ENCODE data around the gene PLAAT4. TPM values are rescaled to one million over a fixed set of nuclear protein-coding genes. Genes with fewer than 3 reads are reported as not detected.
"Not testable (repeated sequence)": the region's sequence is repeated elsewhere in the genome, so short reads cannot be mapped to it uniquely, and the experiment has no call there.

PLAAT4 gene
- total RNA-seq, 1 experiment from 2014 or later: 90.7 TPM

DNA sequence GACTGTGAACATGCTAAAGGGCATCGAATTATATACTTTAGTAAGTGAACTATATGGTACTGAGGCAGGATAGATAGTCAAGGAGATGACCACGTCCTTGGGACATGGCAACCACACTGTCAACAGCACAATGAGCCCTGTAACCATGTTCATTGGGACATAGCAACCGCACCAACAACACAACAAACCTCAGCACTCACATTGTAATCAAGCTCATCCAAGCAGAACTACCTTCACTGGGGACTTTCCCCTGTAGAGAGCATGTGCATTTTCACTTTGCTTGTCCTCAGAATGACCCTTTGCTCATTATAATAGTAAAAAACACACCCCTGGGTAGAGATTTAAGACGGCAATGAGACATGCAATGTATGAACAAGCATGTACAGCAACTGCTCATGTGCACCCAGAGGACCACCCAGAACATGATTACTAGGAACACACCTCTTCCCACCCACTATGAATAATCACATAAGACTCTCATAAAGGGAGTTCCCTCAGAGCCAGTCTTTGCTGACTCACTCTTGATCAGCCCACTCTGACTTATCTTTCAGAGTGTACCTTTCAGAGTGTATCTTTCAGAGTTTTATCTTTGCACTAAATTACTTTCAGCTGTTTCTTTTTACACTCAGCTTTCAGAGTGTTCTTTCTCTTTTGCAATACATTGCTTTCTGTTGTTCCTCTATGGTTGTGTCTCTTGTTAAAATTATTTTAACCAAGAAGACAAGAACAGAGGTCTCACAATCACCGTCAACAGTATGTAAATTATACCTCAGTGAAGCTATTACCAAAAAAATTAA lies 30.6 kb downstream of the PLAAT4 start:
- DNase-seq (ENCODE audit: low read depth): peak; percentile 95

GRCh38 chr11:63569570-63569969 lies 33.0 kb downstream of the PLAAT4 start:
- no peak for DNase-seq (ENCODE audit: low read depth)

DNA sequence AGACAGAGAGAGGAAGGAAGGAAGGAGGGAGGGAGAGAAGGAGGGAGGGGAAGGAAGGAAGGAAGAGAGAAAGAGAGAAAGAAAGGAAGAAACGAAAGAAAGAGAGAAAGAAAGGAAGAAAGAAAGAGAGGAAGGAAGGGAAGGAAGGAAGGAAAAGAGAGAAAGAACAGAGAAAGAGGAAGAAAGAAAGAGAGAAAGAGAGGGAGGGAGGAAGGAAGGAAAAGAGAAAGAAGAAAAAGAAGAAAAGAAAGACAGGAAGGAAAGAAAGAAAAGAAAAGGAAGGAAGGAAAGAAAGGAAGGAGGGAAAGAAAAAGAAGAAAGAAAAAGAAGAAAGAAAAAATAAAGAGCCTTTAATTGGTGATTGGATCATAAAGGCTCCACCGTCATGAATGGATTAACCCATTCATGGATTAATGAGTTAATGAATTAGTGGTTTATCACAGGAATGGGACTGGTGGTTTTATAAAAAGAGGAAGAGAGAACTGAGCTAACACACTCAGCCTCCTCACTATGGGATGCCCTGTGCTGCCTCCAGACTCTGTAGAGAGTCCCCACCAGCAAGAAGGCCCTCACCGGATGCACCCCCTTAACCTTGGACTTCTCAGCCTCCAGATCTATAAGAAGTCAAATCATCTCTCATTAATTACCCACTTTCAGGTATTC lies 35.5 kb downstream of the PLAAT4 start:
- DNase-seq (ENCODE audit: low read depth): no peak

- DNase-seq (ENCODE audit: low read depth): peak; percentile 77
Observed at GRCh38 chr11:63573881-63574855, 37.6 kb downstream of the PLAAT4 start.

GRCh38 chr11:63574856-63575602 lies 38.4 kb downstream of the PLAAT4 start:
- no peak for DNase-seq (ENCODE audit: low read depth)

DNA sequence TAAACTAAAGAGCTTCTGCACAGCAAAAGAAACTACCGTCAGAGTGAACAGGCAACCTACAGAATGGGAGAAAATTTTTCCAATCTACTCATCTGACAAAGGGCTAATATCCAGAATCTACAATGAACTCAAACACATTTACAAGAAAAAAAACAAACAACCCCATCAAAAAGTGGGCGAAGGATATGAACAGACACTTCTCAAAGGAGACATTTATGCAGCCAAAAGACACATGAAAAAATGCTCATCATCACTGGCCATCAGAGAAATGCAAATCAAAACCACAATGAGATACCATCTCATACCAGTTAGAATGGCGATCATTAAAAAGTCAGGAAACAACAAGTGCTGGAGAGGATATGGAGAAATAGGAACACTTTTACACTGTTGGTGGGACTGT lies 42.3 kb downstream of the PLAAT4 start:
- not testable (repeated sequence) for DNase-seq (ENCODE audit: low read depth)

DNA sequence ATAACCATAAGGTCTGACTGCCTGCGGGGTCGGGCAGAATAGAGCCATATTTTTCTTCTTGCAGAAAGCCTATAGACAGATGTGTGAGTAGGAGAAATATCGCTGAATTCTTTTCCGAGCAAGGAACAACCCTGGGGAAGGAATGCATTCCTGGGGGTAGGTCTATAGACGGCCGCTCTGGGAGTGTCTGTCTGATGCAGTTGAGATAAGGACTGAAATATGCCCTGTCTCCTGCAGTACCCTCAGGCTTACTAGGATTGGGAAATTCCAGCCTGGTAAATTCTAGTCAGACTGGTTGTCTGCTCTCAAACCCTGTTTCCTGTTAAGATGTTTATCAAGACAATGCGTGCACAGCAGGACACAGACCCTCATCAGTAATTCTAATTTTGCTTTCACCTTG lies 44.6 kb downstream of the PLAAT4 start:
- DNase-seq (ENCODE audit: low read depth): not testable (repeated sequence)

DNA sequence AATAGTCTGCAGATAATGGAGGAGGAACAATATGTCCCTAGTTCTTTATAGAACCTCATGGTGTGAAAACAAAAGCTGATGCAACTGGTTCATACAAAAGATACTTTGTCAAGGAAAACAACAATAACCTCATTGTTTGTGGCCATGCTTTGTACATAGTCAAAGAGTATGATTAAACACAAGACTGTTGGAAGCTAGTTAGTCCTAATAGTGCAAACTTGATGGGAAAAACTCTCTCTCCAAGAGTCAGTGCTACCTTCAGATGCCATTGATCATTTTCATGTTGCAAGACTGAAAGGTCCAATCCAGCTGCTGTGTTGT lies 46.7 kb downstream of the PLAAT4 start:
- no peak for DNase-seq (ENCODE audit: low read depth)

GRCh38 chr11:63586451-63587166 lies 50.0 kb downstream of the PLAAT4 start:
- DNase-seq (ENCODE audit: low read depth): no peak

DNA sequence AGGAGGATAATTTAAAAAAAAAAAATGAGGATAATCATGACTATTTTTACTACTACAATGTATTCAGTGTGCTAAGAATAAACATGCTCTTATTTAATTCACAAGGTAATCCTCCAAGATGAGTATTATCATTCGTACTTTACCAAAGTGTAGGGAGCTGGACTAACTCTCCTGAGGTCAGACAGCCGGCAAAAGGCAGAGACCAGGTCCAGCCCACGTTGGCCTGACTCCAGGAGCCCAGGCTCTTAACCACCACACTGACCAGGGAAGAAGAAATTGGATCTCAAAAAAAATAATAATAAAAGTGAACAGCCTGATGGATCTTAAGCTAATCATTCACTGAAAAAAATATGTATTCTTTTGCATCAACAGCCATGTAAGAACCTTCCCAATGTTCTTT lies 52.4 kb downstream of the PLAAT4 start:
- DNase-seq (ENCODE audit: low read depth): no peak

- DNase-seq (ENCODE audit: low read depth): no peak
Observed at GRCh38 chr11:63590024-63590788, 53.6 kb downstream of the PLAAT4 start.

GRCh38 chr11:63592975-63593395 lies 56.4 kb downstream of the PLAAT4 start:
- DNase-seq (ENCODE audit: low read depth): peak; percentile 38

DNA sequence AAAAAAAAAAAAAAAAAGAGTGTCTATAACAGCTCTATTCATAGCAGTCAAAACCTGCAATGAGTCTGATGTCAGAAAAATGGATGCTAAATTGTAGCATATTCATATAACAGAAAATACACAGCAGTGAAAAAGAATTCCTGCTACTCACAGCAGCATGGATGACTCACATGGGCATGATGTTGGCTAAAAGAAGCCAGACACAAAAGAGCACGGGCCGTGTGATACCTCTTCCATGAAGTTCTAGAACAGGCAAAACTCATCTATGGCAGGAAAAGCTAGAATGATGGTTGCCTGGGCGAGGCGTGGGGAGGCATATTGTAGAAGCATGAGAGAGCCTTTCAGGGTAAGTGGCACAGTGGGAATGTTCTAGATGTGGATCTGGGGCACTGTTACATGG lies 58.7 kb downstream of the PLAAT4 start:
- no peak for DNase-seq (ENCODE audit: low read depth)

Other genes starting within 250 kb of the PLAAT4 start
- gene SLC22A9, start 167.0 kb upstream of the PLAAT4 start, total RNA-seq (2014; rRNA removed; shearing (Covaris generic)): not detected in 2 replicates
- not detected in 2 replicates for gene PLAAT5, start 45.6 kb upstream of the PLAAT4 start, total RNA-seq (2014; rRNA removed; shearing (Covaris generic))
- not detected in 2 replicates for gene LGALS12, start 30.7 kb upstream of the PLAAT4 start, total RNA-seq (2014; rRNA removed; shearing (Covaris generic))
- 2.8 TPM in 1 of 2 replicates, not detected in the other for gene PLAAT2, start 26.6 kb downstream of the PLAAT4 start, total RNA-seq (2014; rRNA removed; shearing (Covaris generic))
- gene PLAAT3, start 77.6 kb downstream of the PLAAT4 start, total RNA-seq (2014; rRNA removed; shearing (Covaris generic)): 25.1 and 36.5 TPM in 2 replicates
- gene ATL3, start 134.6 kb downstream of the PLAAT4 start, total RNA-seq (2014; rRNA removed; shearing (Covaris generic)): 51.3 and 80.4 TPM in 2 replicates
- gene RTN3, start 144.7 kb downstream of the PLAAT4 start, total RNA-seq (2014; rRNA removed; shearing (Covaris generic)): 142 and 175 TPM in 2 replicates
- 4.0 and 5.7 TPM in 2 replicates for gene ZFTA, start 232.0 kb downstream of the PLAAT4 start, total RNA-seq (2014; rRNA removed; shearing (Covaris generic))